Body of pancreas (tissue), 4 donors: Measurements from ENCODE around the gene YARS2. TPM values are rescaled to one million over a fixed set of nuclear protein-coding genes. Genes with fewer than 3 reads are reported as not detected.

Experiments
- ATAC-seq: fragments of 150-250 bp; one replicate; pipeline ENCODE4 v1.9.1; 2016
- DNase-seq, 4 donors: peaks; one replicate each; pipeline ENCODE4 v3.0.0-alpha.2; 2019
- H3K27ac ChIP-seq, 4 donors: fragments of 200-600 bp; sonication (generic); 1 replicate in 3 of 4; 2 replicates in 1 of 4; pipeline versions ENCODE4 v1.5.1 to v1.6.1; 2016 to 2019; ENCODE audit warnings: mild to moderate bottlenecking in 1 of 4, mixed read lengths in 1 of 4, moderate library complexity in 1 of 4
- H3K27me3 ChIP-seq, 2 donors: fragments of 200-600 bp; sonication (generic); one replicate each; pipeline ENCODE4 v1.6.0; 2016; ENCODE audit warnings: mild to moderate bottlenecking in 1 of 2
- H3K36me3 ChIP-seq, 2 donors: fragments of 200-600 bp; sonication (generic); replicated peaks in 1 of 2; 2 replicates each; pipeline ENCODE4 v1.5.1; 2016; ENCODE audit warnings: low read depth in 2 of 2; ENCODE audit not compliant: insufficient read depth in 1 of 2
- H3K4me1 ChIP-seq: fragments of 200-600 bp; sonication (generic); one replicate; pipeline ENCODE4 v1.6.0; 2016
- H3K4me3 ChIP-seq, 2 donors: fragments of 200-600 bp; sonication (generic); 1 replicate in 1 of 2; 2 replicates in 1 of 2; pipeline ENCODE4 v1.5.1; 2016 to 2019
- H3K9me3 ChIP-seq, 3 donors: fragments of 200-600 bp; sonication (generic); 1 replicate in 2 of 3; 2 replicates in 1 of 3; pipeline ENCODE4 v1.5.1; 2016
- CTCF ChIP-seq, 7 experiments: fragments of 450-650 bp in 4 of 7; fragments of 200-600 bp in 3 of 7; sonication (generic) in 3 of 7; IDR thresholded peaks; one replicate each; pipeline ENCODE4 v1.5.1; 2016 to 2019; ENCODE audit warnings: antibody characterized with exemption in 7 of 7
- POLR2A ChIP-seq, 3 donors: fragments of 450-650 bp; IDR thresholded peaks; one replicate each; pipeline ENCODE4 v1.6.1; 2016; ENCODE audit warnings: antibody characterized with exemption in 3 of 3, mild to moderate bottlenecking in 2 of 3
- WGBS, 2 donors: methylation state at CpG; one replicate each; pipeline ENCODE4 v1.1.5; 2017; 5-methylcytosine and 5-hydroxymethylcytosine counted together
- intact Hi-C: fragments of 100-400 bp; cut with DNase I; formaldehyde crosslinking; loops from one replicate; pipeline ENCODE4 v1.15.1; 2023
- total RNA-seq, 2 donors: library from RNA; depleted of rRNA; stranded (reverse); fragments of >200 nt; gene quantifications; one replicate each; pipeline ENCODE4 v1.1.0, GENCODE V29; 2016

The YARS2 gene
- total RNA-seq, 2 donors from 2014 or later, result 8.6 to 16.9 TPM

- ATAC-seq (no peak), DNase-seq (no peak)
- H3K9me3 ChIP-seq, result no peaks in the 10 kb centered on the region
- H3K27ac ChIP-seq, result no peak overlapping the region
- H3K4me1 ChIP-seq, result no peaks in the 10 kb centered on the region
- H3K27me3 ChIP-seq, result no peaks in the 10 kb centered on the region
- intact Hi-C loops, result no loop called here
- WGBS, 2 donors, result 48 to 59% methylated on average over 3 of the region's 3 CpGs
- no peaks in the 10 kb centered on the region for H3K36me3 ChIP-seq
- no peak overlapping the region for H3K4me3 ChIP-seq
- TF ChIP-seq POLR2A (IDR thresholded peaks at IDR 0.05), result no peak
- no peak for TF ChIP-seq CTCF (IDR thresholded peaks at IDR 0.05)
These were observed 27.3 kb upstream of the YARS2 start for GRCh38 chr12:32783029-32783428.

GRCh38 chr12:32780071-32780470 lies 24.4 kb upstream of the YARS2 start:
- TF ChIP-seq CTCF (IDR thresholded peaks at IDR 0.05) (no peak), POLR2A (IDR thresholded peaks at IDR 0.05) (no peak)
- ATAC-seq (no peak), DNase-seq (no peak)
- Histone ChIP-seq H3K36me3 (no peaks in the 10 kb centered on the region), H3K27me3 (no peaks in the 10 kb centered on the region), H3K9me3 (no peaks in the 10 kb centered on the region), H3K4me3 (no peak overlapping the region), H3K4me1 (no peaks in the 10 kb centered on the region), H3K27ac (no peak overlapping the region)
- intact Hi-C loops, result no loop called here
- WGBS, 2 donors, result 62 to 71% methylated on average over 1 of the region's 1 CpG

- DNase-seq (no peak), ATAC-seq (no peak)
- no peaks in the 10 kb centered on the region for H3K4me1 ChIP-seq
- H3K4me3 ChIP-seq, result no peak overlapping the region
- no peak for TF ChIP-seq CTCF (IDR thresholded peaks at IDR 0.05)
- no peak for TF ChIP-seq POLR2A (IDR thresholded peaks at IDR 0.05)
- no peak overlapping the region for H3K27ac ChIP-seq
- no peaks in the 10 kb centered on the region for H3K9me3 ChIP-seq
- no peaks in the 10 kb centered on the region for H3K27me3 ChIP-seq
- WGBS, 2 donors, result 71 to 78% methylated on average over 6 of the region's 6 CpGs
- intact Hi-C loops, result no loop called here
- H3K36me3 ChIP-seq, result no peaks in the 10 kb centered on the region
These were observed 22.0 kb upstream of the YARS2 start for GRCh38 chr12:32777691-32778175.

GRCh38 chr12:32777159-32777558 lies 21.5 kb upstream of the YARS2 start:
- DNase-seq, result no peak
- intact Hi-C loops, result no loop called here
- H3K27me3 ChIP-seq, result no peaks in the 10 kb centered on the region
- no peak overlapping the region for H3K4me3 ChIP-seq
- no peak for TF ChIP-seq CTCF (IDR thresholded peaks at IDR 0.05)
- TF ChIP-seq POLR2A (IDR thresholded peaks at IDR 0.05), result no peak
- 33 to 44% methylated on average over 5 of the region's 5 CpGs for WGBS, 2 donors
- no peaks in the 10 kb centered on the region for H3K4me1 ChIP-seq
- H3K36me3 ChIP-seq, result no peaks in the 10 kb centered on the region
- ATAC-seq, result no peak
- no peak overlapping the region for H3K27ac ChIP-seq
- H3K9me3 ChIP-seq, result no peaks in the 10 kb centered on the region

GRCh38 chr12:32776258-32776657 lies 20.6 kb upstream of the YARS2 start:
- 56 to 65% methylated on average over 4 of the region's 4 CpGs for WGBS, 2 donors
- no peak for TF ChIP-seq POLR2A (IDR thresholded peaks at IDR 0.05)
- no peak for TF ChIP-seq CTCF (IDR thresholded peaks at IDR 0.05)
- no peaks in the 10 kb centered on the region for H3K36me3 ChIP-seq
- H3K27me3 ChIP-seq, result no peaks in the 10 kb centered on the region
- no peak overlapping the region for H3K27ac ChIP-seq
- no peak for ATAC-seq
- DNase-seq, result no peak
- H3K9me3 ChIP-seq, result no peaks in the 10 kb centered on the region
- H3K4me3 ChIP-seq, result no peak overlapping the region
- H3K4me1 ChIP-seq, result no peaks in the 10 kb centered on the region
- intact Hi-C loops, result no loop called here
